ENCODE results near the gene FOXL3.
"Not testable (repeated sequence)": the region's sequence is repeated elsewhere in the genome, so short reads cannot be mapped to it uniquely, and the experiment has no call there.

The FOXL3 gene

GRCh38 chr7:323410-323809 lies 33.4 kb downstream of the FOXL3 start:
- DNase-seq (ENCODE audit: low spot score), result no peak

- no peak for DNase-seq (ENCODE audit: low spot score)
Measured at GRCh38 chr7:324011-324410, 34.0 kb downstream of the FOXL3 start.

GRCh38 chr7:325051-325798 lies 35.3 kb downstream of the FOXL3 start:
- no peak for DNase-seq (ENCODE audit: low spot score)

- DNase-seq (ENCODE audit: low spot score), result no peak
Measured at GRCh38 chr7:325811-326210, 35.8 kb downstream of the FOXL3 start.

GRCh38 chr7:326273-326672 lies 36.3 kb downstream of the FOXL3 start:
- DNase-seq (ENCODE audit: low spot score), result no peak

GRCh38 chr7:326809-327232 lies 36.9 kb downstream of the FOXL3 start:
- DNase-seq (ENCODE audit: low spot score), result no peak

GRCh38 chr7:327233-327931 lies 37.4 kb downstream of the FOXL3 start:
- no peak for DNase-seq (ENCODE audit: low spot score)

- DNase-seq (ENCODE audit: low spot score), result no peak
Measured at GRCh38 chr7:327991-328702, 38.2 kb downstream of the FOXL3 start.

- DNase-seq (ENCODE audit: low spot score), result no peak
Measured at GRCh38 chr7:329691-330281, 39.8 kb downstream of the FOXL3 start.

- no peak for DNase-seq (ENCODE audit: low spot score)
Measured at GRCh38 chr7:330511-331230, 40.7 kb downstream of the FOXL3 start.

- DNase-seq (ENCODE audit: low spot score), result no peak
Measured at GRCh38 chr7:332020-332517, 42.1 kb downstream of the FOXL3 start.

GRCh38 chr7:332646-333392 lies 42.8 kb downstream of the FOXL3 start:
- DNase-seq (ENCODE audit: low spot score), result no peak

- no peak for DNase-seq (ENCODE audit: low spot score)
Measured at GRCh38 chr7:333393-333764, 43.4 kb downstream of the FOXL3 start.

- DNase-seq (ENCODE audit: low spot score), result no peak
Measured at GRCh38 chr7:334618-335357, 44.8 kb downstream of the FOXL3 start.

- DNase-seq (ENCODE audit: low spot score), result no peak
Measured at GRCh38 chr7:335358-336148, 45.6 kb downstream of the FOXL3 start.

GRCh38 chr7:336149-336533 lies 46.2 kb downstream of the FOXL3 start:
- not testable (repeated sequence) for DNase-seq (ENCODE audit: low spot score)

GRCh38 chr7:336810-337566 lies 47.0 kb downstream of the FOXL3 start:
- DNase-seq (ENCODE audit: low spot score), result no peak

GRCh38 chr7:337567-337951 lies 47.6 kb downstream of the FOXL3 start:
- DNase-seq (ENCODE audit: low spot score), result no peak
